HAP-1 (cell line): ENCODE results near the gene DRD4.
"Not testable (repeated sequence)": the region's sequence is repeated elsewhere in the genome, so short reads cannot be mapped to it uniquely, and the experiment has no call there.

Experiments used
- DNase-seq, 2 experiments: peaks; one replicate each; pipeline ENCODE4 v3.0.0-alpha.2; 2016 to 2020; ENCODE audit warnings: low spot score in 2 of 2
- H3K27me3 ChIP-seq: fragments of 250-450 bp; sonication (Bioruptor Pico); 2 replicates; pipeline ENCODE4 v1.5.1; 2020; ENCODE audit warnings: low read depth, mild to moderate bottlenecking, moderate library complexity
- H3K36me3 ChIP-seq: fragments of 250-450 bp; sonication (Bioruptor Pico); replicated peaks from 2 replicates; pipeline ENCODE4 v1.5.1; 2020; ENCODE audit warnings: mild to moderate bottlenecking
- H3K4me1 ChIP-seq: fragments of 250-450 bp; sonication (Bioruptor Pico); 2 replicates; pipeline ENCODE4 v1.5.1; 2020; ENCODE audit warnings: mild to moderate bottlenecking
- H3K4me3 ChIP-seq: fragments of 250-450 bp; sonication (Bioruptor Pico); 2 replicates; pipeline ENCODE4 v1.5.1; 2020; ENCODE audit warnings: mild to moderate bottlenecking, moderate library complexity
- H3K9me3 ChIP-seq: fragments of 250-450 bp; sonication (Bioruptor Pico); 2 replicates; pipeline ENCODE4 v1.5.1; 2020; ENCODE audit warnings: mild to moderate bottlenecking, moderate library complexity
- in situ Hi-C: fragments of 300-500 bp; cut with MboI; formaldehyde crosslinking; loops from 3 replicates; pipeline ENCODE4 v1.14.3; 2020; ENCODE audit warnings: low sequenced_read_pairs, inconsistent platforms, mixed read lengths

Gene DRD4

GRCh38 chr11:653837-654236, 16.8 kb downstream of the DRD4 start:
- H3K27me3 ChIP-seq, result no peaks in the 10 kb centered on the region
- H3K4me1 ChIP-seq, result no peaks in the 10 kb centered on the region
- DNase-seq, result no peak
- no peak overlapping the region for H3K4me3 ChIP-seq
- no peaks in the 10 kb centered on the region for H3K9me3 ChIP-seq
- H3K36me3 ChIP-seq, result peaks cover 21% of the 10 kb centered on the region
- in situ Hi-C loops, result no loop called here

GRCh38 chr11:654444-654843, 17.4 kb downstream of the DRD4 start:
- H3K4me1 ChIP-seq, DNase-seq, H3K27me3 ChIP-seq, H3K9me3 ChIP-seq, in situ Hi-C loops, H3K4me3 ChIP-seq: not testable (repeated sequence)
- peaks cover 23% of the 10 kb centered on the region for H3K36me3 ChIP-seq

- H3K36me3 ChIP-seq, result peaks cover 23% of the 10 kb centered on the region
- H3K27me3 ChIP-seq, result no peaks in the 10 kb centered on the region
- no peak for DNase-seq
- no peaks in the 10 kb centered on the region for H3K9me3 ChIP-seq
- in situ Hi-C loops, result no loop called here
- H3K4me1 ChIP-seq, result no peaks in the 10 kb centered on the region
- no peak overlapping the region for H3K4me3 ChIP-seq
Observed at GRCh38 chr11:655036-655726, 18.1 kb downstream of the DRD4 start.

- Histone ChIP-seq H3K9me3 (no peaks in the 10 kb centered on the region), H3K4me1 (no peaks in the 10 kb centered on the region), H3K36me3 (peaks cover 22% of the 10 kb centered on the region), H3K27me3 (no peaks in the 10 kb centered on the region), H3K4me3 (no peak overlapping the region)
- in situ Hi-C loops, result no loop called here
- DNase-seq, result no peak
Observed at GRCh38 chr11:656426-656825, 19.4 kb downstream of the DRD4 start.

- Histone ChIP-seq H3K27me3 (no peaks in the 10 kb centered on the region), H3K36me3 (peaks cover 22% of the 10 kb centered on the region), H3K4me1 (no peaks in the 10 kb centered on the region), H3K9me3 (no peaks in the 10 kb centered on the region), H3K4me3 (no peak overlapping the region)
- no peak for DNase-seq
- in situ Hi-C loops, result no loop called here
Observed at GRCh38 chr11:656866-657265, 19.8 kb downstream of the DRD4 start.

GRCh38 chr11:657691-658126, 20.6 kb downstream of the DRD4 start:
- in situ Hi-C loops, result no loop called here
- peaks cover 28% of the 10 kb centered on the region for H3K36me3 ChIP-seq
- H3K4me3 ChIP-seq, result no peak overlapping the region
- no peaks in the 10 kb centered on the region for H3K4me1 ChIP-seq
- no peaks in the 10 kb centered on the region for H3K9me3 ChIP-seq
- H3K27me3 ChIP-seq, result no peaks in the 10 kb centered on the region
- no peak for DNase-seq

GRCh38 chr11:659532-660085, 22.5 kb downstream of the DRD4 start:
- H3K27me3 ChIP-seq, result no peaks in the 10 kb centered on the region
- in situ Hi-C loops, result no loop called here
- no peak for DNase-seq
- H3K36me3 ChIP-seq, result peaks cover 39% of the 10 kb centered on the region
- no peaks in the 10 kb centered on the region for H3K9me3 ChIP-seq
- H3K4me1 ChIP-seq, result no peaks in the 10 kb centered on the region
- no peak overlapping the region for H3K4me3 ChIP-seq

- H3K4me3 ChIP-seq, result no peak overlapping the region
- H3K4me1 ChIP-seq, result no peaks in the 10 kb centered on the region
- H3K9me3 ChIP-seq, result no peaks in the 10 kb centered on the region
- no peaks in the 10 kb centered on the region for H3K27me3 ChIP-seq
- no peak for DNase-seq
- in situ Hi-C loops, result no loop called here
- peaks cover 40% of the 10 kb centered on the region for H3K36me3 ChIP-seq
Observed at GRCh38 chr11:660281-660680, 23.2 kb downstream of the DRD4 start.

- H3K27me3 ChIP-seq, result no peaks in the 10 kb centered on the region
- no peaks in the 10 kb centered on the region for H3K4me1 ChIP-seq
- in situ Hi-C loops, result no loop called here
- no peak for DNase-seq
- peaks cover 46% of the 10 kb centered on the region for H3K36me3 ChIP-seq
- H3K4me3 ChIP-seq, result no peak overlapping the region
- no peaks in the 10 kb centered on the region for H3K9me3 ChIP-seq
Observed at GRCh38 chr11:660681-661444, 23.8 kb downstream of the DRD4 start.

- in situ Hi-C loops, result no loop called here
- Histone ChIP-seq H3K36me3 (peaks cover 42% of the 10 kb centered on the region), H3K4me3 (no peak overlapping the region), H3K9me3 (no peaks in the 10 kb centered on the region), H3K27me3 (no peaks in the 10 kb centered on the region), H3K4me1 (no peaks in the 10 kb centered on the region)
- DNase-seq, result peak; percentile 17 to 73
Observed at GRCh38 chr11:662689-663274, 25.7 kb downstream of the DRD4 start.

- Histone ChIP-seq H3K4me1 (no peaks in the 10 kb centered on the region), H3K4me3 (no peak overlapping the region), H3K36me3 (peaks cover 38% of the 10 kb centered on the region), H3K9me3 (no peaks in the 10 kb centered on the region), H3K27me3 (no peaks in the 10 kb centered on the region)
- in situ Hi-C loops, result no loop called here
- DNase-seq, result no peak
Observed at GRCh38 chr11:665062-665703, 28.1 kb downstream of the DRD4 start.

- no peaks in the 10 kb centered on the region for H3K27me3 ChIP-seq
- H3K4me1 ChIP-seq, result no peaks in the 10 kb centered on the region
- H3K4me3 ChIP-seq, result no peak overlapping the region
- peaks cover 32% of the 10 kb centered on the region for H3K36me3 ChIP-seq
- H3K9me3 ChIP-seq, result no peaks in the 10 kb centered on the region
- in situ Hi-C loops, result no loop called here
- DNase-seq, result no peak
Observed at GRCh38 chr11:665704-666281, 28.7 kb downstream of the DRD4 start.

GRCh38 chr11:673866-674265, 36.8 kb downstream of the DRD4 start:
- in situ Hi-C loops, result no loop called here
- H3K36me3 ChIP-seq, result peaks cover 58% of the 10 kb centered on the region

More at GRCh38 chr11:673866-674265, 36.8 kb downstream of the DRD4 start:
- no peak overlapping the region for H3K4me3 ChIP-seq
- H3K27me3 ChIP-seq, result no peaks in the 10 kb centered on the region
- no peaks in the 10 kb centered on the region for H3K9me3 ChIP-seq
- no peak for DNase-seq
- H3K4me1 ChIP-seq, result no peaks in the 10 kb centered on the region
